Activated CD4-positive, alpha-beta T cell treated with anti-CD3 and anti-CD28 coated beads for 4 hours (primary cell): ENCODE data around the gene ZC3H12D.
"Not testable (repeated sequence)": the region's sequence is repeated elsewhere in the genome, so short reads cannot be mapped to it uniquely, and the experiment has no call there.

Experiments used
- DNase-seq, 2 donors: peaks; one replicate each; pipeline ENCODE4 v3.0.0-alpha.2; 2020

Gene ZC3H12D

GRCh38 chr6:149457316-149457884 is 27.4 kb downstream of the ZC3H12D start:
- no peak for DNase-seq

GRCh38 chr6:149456311-149457021 is 28.3 kb downstream of the ZC3H12D start:
- DNase-seq = no peak

- DNase-seq = no peak
Observed at GRCh38 chr6:149455031-149455732, 29.6 kb downstream of the ZC3H12D start.

- no peak for DNase-seq
Observed at GRCh38 chr6:149454346-149454848, 30.4 kb downstream of the ZC3H12D start.

GRCh38 chr6:149453597-149454345 is 31.0 kb downstream of the ZC3H12D start:
- DNase-seq = no peak

- no peak for DNase-seq
Observed at GRCh38 chr6:149452037-149452939, 32.5 kb downstream of the ZC3H12D start.

- DNase-seq = no peak
Observed at GRCh38 chr6:149451376-149452036, 33.3 kb downstream of the ZC3H12D start.

GRCh38 chr6:149450679-149451375 is 34.0 kb downstream of the ZC3H12D start:
- no peak for DNase-seq

GRCh38 chr6:149449831-149450678 is 34.8 kb downstream of the ZC3H12D start:
- DNase-seq = no peak

GRCh38 chr6:149448821-149449453 is 35.9 kb downstream of the ZC3H12D start:
- DNase-seq = no peak

GRCh38 chr6:149446791-149447376 is 37.9 kb downstream of the ZC3H12D start:
- DNase-seq = no peak

GRCh38 chr6:149445573-149445972 is 39.2 kb downstream of the ZC3H12D start:
- no peak for DNase-seq

- no peak for DNase-seq
Observed at GRCh38 chr6:149445095-149445466, 39.7 kb downstream of the ZC3H12D start.

GRCh38 chr6:149444360-149445094 is 40.3 kb downstream of the ZC3H12D start:
- DNase-seq = not testable (repeated sequence)

GRCh38 chr6:149443411-149444181 is 41.2 kb downstream of the ZC3H12D start:
- no peak for DNase-seq

GRCh38 chr6:149441740-149442139 is 43.1 kb downstream of the ZC3H12D start:
- no peak for DNase-seq
